Urinary bladder (tissue), 4 donors: ENCODE measurements around the gene LPIN3. TPM values are rescaled to one million over a fixed set of nuclear protein-coding genes. Genes with fewer than 3 reads are reported as not detected.

Source experiments
- DNase-seq: peaks from one replicate; pipeline ENCODE4 v3.0.0-alpha.2; 2015; ENCODE audit errors: extremely low spot score
- H3K27ac ChIP-seq: one replicate; pipeline ENCODE4 v1.5.1; 2013; ENCODE audit warnings: low read depth, mild to moderate bottlenecking, moderate library complexity
- H3K36me3 ChIP-seq: one replicate; pipeline ENCODE4 v1.6.1; 2013; ENCODE audit warnings: mild to moderate bottlenecking, moderate library complexity; ENCODE audit not compliant: insufficient read depth
- H3K4me1 ChIP-seq: one replicate; pipeline ENCODE4 v1.6.1; 2013; ENCODE audit warnings: mild to moderate bottlenecking, moderate library complexity; ENCODE audit not compliant: insufficient read depth
- H3K4me3 ChIP-seq: one replicate; pipeline ENCODE4 v1.5.1; 2013; ENCODE audit warnings: low read depth, low read length
- WGBS: extraction: QIAGEN DNeasy Blood & Tissue Kit; methylation state at CpG from one replicate; pipeline ENCODE4 v1.1.7; 2013; 5-methylcytosine and 5-hydroxymethylcytosine counted together
- polyA plus RNA-seq: library from polyadenylated mRNA; stranded (reverse); fragments of 200-250 nt; gene quantifications from one replicate; pipeline ENCODE4 v1.2.3, GENCODE V29; 2013
- total RNA-seq: library from RNA; depleted of rRNA; stranded (reverse); fragments of >200 nt; gene quantifications from one replicate; pipeline ENCODE4 v1.2.3, GENCODE V29; 2014
- donor health status: healthy with polysubstance abuse.
- donor health status: healthy.

LPIN3 gene
- total and polyA plus RNA-seq, 2 donors, result 4.7 to 10.8 TPM

- WGBS, result 70% methylated on average over 9 of the region's 9 CpGs
- Histone ChIP-seq H3K4me3 (no peak overlapping the region), H3K27ac (no peak overlapping the region), H3K36me3 (peaks cover 9% of the 10 kb centered on the region), H3K4me1 (no peaks in the 10 kb centered on the region)
- DNase-seq, result no peak
Observed at GRCh38 chr20:41408986-41409385, 68.4 kb downstream of the LPIN3 start.

Other genes with a start within 250 kb of the LPIN3 start
- gene PLCG1, start 203.3 kb upstream of the LPIN3 start, total RNA-seq, result 86.7 TPM
- gene PLCG1, start 203.3 kb upstream of the LPIN3 start, polyA plus RNA-seq, result 66.7 TPM
- gene ZHX3, start 23.1 kb upstream of the LPIN3 start, total RNA-seq, result 15.4 TPM
- 28.2 TPM for gene ZHX3, start 23.1 kb upstream of the LPIN3 start, polyA plus RNA-seq
- gene EMILIN3, start 26.0 kb downstream of the LPIN3 start, total RNA-seq, result 4.1 TPM
- 2.1 TPM for gene EMILIN3, start 26.0 kb downstream of the LPIN3 start, polyA plus RNA-seq